Activated CD8-positive, alpha-beta T cell treated with anti-CD3 and anti-CD28 coated beads for 36 hours (primary cell): Measurements from ENCODE around the gene WDR59. TPM values are rescaled to one million over a fixed set of nuclear protein-coding genes. Genes with fewer than 3 reads are reported as not detected.
"Not testable (repeated sequence)": the region's sequence is repeated elsewhere in the genome, so short reads cannot be mapped to it uniquely, and the experiment has no call there.

Experiments used
- ATAC-seq: fragments of 200-7000 bp; cut with Tn5 transposase; one replicate; pipeline ENCODE4 v1.10.0; 2021; ENCODE audit warnings: mild to moderate bottlenecking, moderate library complexity
- CTCF ChIA-PET: fragments of 350-600 bp; sonication (Branson Sonifier 250); formaldehyde crosslinking; loops from one replicate; lab custom pipeline; 2021; ENCODE audit warnings: antibody characterized with exemption; lab: Charles Lee
- POLR2A ChIA-PET: fragments of 350-600 bp; sonication (Branson Sonifier 250); formaldehyde crosslinking; loops from one replicate; lab custom pipeline; 2021; ENCODE audit warnings: antibody characterized with exemption; lab: Charles Lee
- DNase-seq: peaks from one replicate; pipeline ENCODE4 v3.0.0-alpha.2; 2020
- H3K27ac Mint-ChIP-seq: one replicate; pipeline ENCODE4 v1.8.0; 2021; ENCODE audit warnings: mild to moderate bottlenecking, mixed read lengths
- H3K27me3 Mint-ChIP-seq: one replicate; pipeline ENCODE4 v1.8.0; 2021; ENCODE audit warnings: mixed read lengths
- H3K36me3 Mint-ChIP-seq: one replicate; pipeline ENCODE4 v1.8.0; 2021; ENCODE audit warnings: low read depth, mixed read lengths
- H3K4me1 Mint-ChIP-seq: one replicate; pipeline ENCODE4 v1.8.0; 2021; ENCODE audit warnings: low read depth, mixed read lengths
- H3K4me3 Mint-ChIP-seq: one replicate; pipeline ENCODE4 v1.8.0; 2021; ENCODE audit warnings: mild to moderate bottlenecking, moderate library complexity, mixed read lengths
- H3K9me3 Mint-ChIP-seq: one replicate; pipeline ENCODE4 v1.8.0; 2021; ENCODE audit warnings: mixed read lengths
- CTCF ChIP-seq: fragments of 200-600 bp; IDR thresholded peaks from one replicate; pipeline ENCODE4 v1.8.0; 2022; ENCODE audit warnings: antibody characterized with exemption, mild to moderate bottlenecking
- intact Hi-C: fragments of 100-400 bp; cut with micrococcal nuclease; formaldehyde crosslinking; loops from one replicate; pipeline ENCODE4 v1.10.0; 2022
- total RNA-seq, 2 experiments: library from RNA; stranded (reverse); gene quantifications; one replicate each; pipeline ENCODE4 v1.2.3, GENCODE V29; 2021

Gene WDR59
- total RNA-seq, 2 experiments from 2014 or later: 59.1 to 68.1 TPM

DNA sequence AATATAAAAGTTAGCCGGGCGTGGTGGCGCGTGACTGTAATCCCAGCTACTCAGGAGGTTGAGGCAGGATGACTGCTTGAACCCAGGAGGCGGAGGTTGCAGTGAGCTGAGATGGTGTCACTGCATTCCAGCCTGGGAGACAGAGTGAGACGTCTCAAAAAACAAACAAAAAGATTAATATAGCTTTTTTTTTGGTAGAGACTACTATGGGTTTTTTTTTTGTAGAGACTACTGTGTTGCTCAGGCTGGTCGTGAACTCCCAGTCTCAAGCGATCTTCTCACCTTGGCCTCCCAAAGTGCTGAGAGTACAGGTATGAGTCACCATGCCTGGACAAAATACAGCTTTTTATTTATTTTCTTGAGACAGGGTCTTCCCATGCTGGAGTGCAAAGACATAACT, 34.1 kb upstream of the WDR59 start:
- peaks cover 20% of the 10 kb centered on the region for H3K36me3 Mint-ChIP-seq
- ATAC-seq (peak; percentile 39), DNase-seq (peak; percentile 11)
- intact Hi-C loops: no loop called here
- ChIA-PET CTCF (interaction anchor here (1.0 to 1.2 kb wide), 2 partner anchors 11 to 92 kb away, joined by 3 to 5 read pairs; no protein-coding TSS in a partner anchor), POLR2A (interaction anchor here (1.4 kb wide), 1 partner anchor 27 kb away, joined by 4 read pairs; no protein-coding TSS in a partner anchor)
- peaks cover 12% of the 10 kb centered on the region for H3K9me3 Mint-ChIP-seq
- H3K4me3 Mint-ChIP-seq: no peak overlapping the region
- H3K27ac Mint-ChIP-seq: no peak overlapping the region
- no peak for TF ChIP-seq CTCF
- peaks cover 15% of the 10 kb centered on the region for H3K4me1 Mint-ChIP-seq
- H3K27me3 Mint-ChIP-seq: no peaks in the 10 kb centered on the region

DNA sequence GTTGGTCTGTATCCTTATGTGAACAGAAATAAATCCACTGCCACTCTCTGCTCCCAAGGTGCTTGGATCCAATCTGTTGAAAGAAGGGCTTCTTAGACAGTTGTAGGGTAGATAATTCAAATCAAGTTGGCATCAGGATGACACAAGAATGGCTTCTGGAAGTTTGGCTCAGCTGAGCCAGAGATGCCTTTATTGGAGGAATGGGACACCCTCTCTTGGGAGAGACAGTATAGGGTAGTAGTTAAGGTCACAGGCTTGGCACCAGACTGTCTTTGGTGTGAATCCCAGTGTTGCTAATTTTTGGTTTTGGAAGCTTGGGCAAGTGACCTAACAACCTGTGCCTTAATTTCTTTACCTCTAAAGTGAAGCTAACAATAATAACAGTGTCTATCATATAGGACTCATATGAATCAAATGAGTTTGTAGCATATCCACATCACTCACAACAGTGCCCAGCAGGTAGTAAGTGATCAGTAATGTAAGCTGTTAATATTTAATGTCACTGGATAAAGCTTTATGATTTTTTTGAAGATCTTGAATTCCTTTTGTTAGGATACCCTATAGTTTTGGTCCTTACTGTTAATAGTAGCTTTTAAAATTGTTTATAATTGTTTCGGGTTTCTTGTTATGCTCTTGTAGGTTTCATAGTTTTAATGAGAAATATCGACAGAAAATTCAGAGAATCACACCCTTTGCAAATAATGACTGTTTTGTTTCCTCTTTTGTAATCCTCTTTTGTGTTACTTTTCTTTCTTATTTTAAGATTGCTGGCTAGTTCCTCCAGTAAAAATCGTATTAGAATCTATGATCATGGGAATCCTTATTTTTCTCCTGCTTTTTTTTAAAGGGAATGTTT, 33.0 kb upstream of the WDR59 start:
- peaks cover 16% of the 10 kb centered on the region for H3K36me3 Mint-ChIP-seq
- ChIA-PET CTCF (interaction anchor here (1.5 to 2.3 kb wide), 3 partner anchors 8 to 94 kb away, joined by 3 to 11 read pairs (median 8); partner anchors contain the start of gene ZNRF1), POLR2A (interaction anchor here (0.9 kb wide), 1 partner anchor 43 kb away, joined by 3 read pairs; no protein-coding TSS in a partner anchor)
- no peak for ATAC-seq
- intact Hi-C loops: no loop called here
- peaks cover 15% of the 10 kb centered on the region for H3K4me1 Mint-ChIP-seq
- no peaks in the 10 kb centered on the region for H3K27me3 Mint-ChIP-seq
- DNase-seq: no peak
- no peak overlapping the region for H3K4me3 Mint-ChIP-seq
- H3K9me3 Mint-ChIP-seq: peaks cover 12% of the 10 kb centered on the region
- TF ChIP-seq CTCF: no peak
- H3K27ac Mint-ChIP-seq: no peak overlapping the region

GRCh38 chr16:75016451-75017081, 31.6 kb upstream of the WDR59 start:
- H3K4me3 Mint-ChIP-seq, H3K27ac Mint-ChIP-seq, DNase-seq, H3K36me3 Mint-ChIP-seq, H3K9me3 Mint-ChIP-seq, POLR2A ChIA-PET, H3K27me3 Mint-ChIP-seq, ATAC-seq, intact Hi-C loops: not testable (repeated sequence)
- CTCF ChIA-PET: interaction anchor here (1.5 to 2.3 kb wide), 3 partner anchors 10 to 95 kb away, joined by 3 to 11 read pairs (median 8); partner anchors contain the start of gene ZNRF1
- peaks cover 24% of the 10 kb centered on the region for H3K4me1 Mint-ChIP-seq

DNA sequence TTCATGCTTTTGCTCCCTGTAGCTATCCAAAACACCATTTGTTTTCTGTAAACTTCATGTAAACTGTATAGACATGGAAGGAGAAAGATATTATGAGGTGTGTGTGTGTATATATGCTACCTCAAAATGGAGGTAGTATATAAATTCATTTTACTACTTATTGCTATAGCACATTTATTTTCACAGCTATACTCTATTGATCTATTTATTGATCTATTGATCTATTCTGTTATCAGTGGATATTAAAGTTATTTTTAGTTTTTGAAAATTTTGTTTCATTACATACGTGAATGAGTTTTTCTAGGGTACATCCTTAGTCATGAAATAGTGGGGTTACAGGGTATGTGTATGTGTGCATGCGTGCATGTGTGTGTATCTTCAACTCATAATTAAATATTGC, 29.4 kb upstream of the WDR59 start:
- no peak for DNase-seq
- no peaks in the 10 kb centered on the region for H3K27me3 Mint-ChIP-seq
- no peak for TF ChIP-seq CTCF
- ChIA-PET CTCF (interaction anchor here (1.0 to 5.5 kb wide), 2 partner anchors 16 to 96 kb away, joined by 3 to 48 read pairs; partner anchors contain the start of gene ZNRF1), POLR2A (no interaction called here)
- ATAC-seq: no peak
- H3K36me3 Mint-ChIP-seq: no peaks in the 10 kb centered on the region
- no peak overlapping the region for H3K27ac Mint-ChIP-seq
- intact Hi-C loops: no loop called here
- no peak overlapping the region for H3K4me3 Mint-ChIP-seq
- H3K4me1 Mint-ChIP-seq: peaks cover 32% of the 10 kb centered on the region
- no peaks in the 10 kb centered on the region for H3K9me3 Mint-ChIP-seq

- peaks cover 32% of the 10 kb centered on the region for H3K4me1 Mint-ChIP-seq
- H3K4me3 Mint-ChIP-seq, DNase-seq, H3K27ac Mint-ChIP-seq, H3K9me3 Mint-ChIP-seq, intact Hi-C loops, H3K27me3 Mint-ChIP-seq, ATAC-seq, H3K36me3 Mint-ChIP-seq: not testable (repeated sequence)
- CTCF ChIA-PET: interaction anchor here (0.8 to 5.5 kb wide), 3 partner anchors 8 to 97 kb away, joined by 3 to 48 read pairs (median 4); partner anchors contain the start of gene ZNRF1
- POLR2A ChIA-PET: interaction anchor here (1.3 to 2.2 kb wide), 2 partner anchors 62 to 86 kb away, joined by 3 to 7 read pairs; no protein-coding TSS in a partner anchor
Measured at GRCh38 chr16:75013123-75013522, 28.2 kb upstream of the WDR59 start.
